Stimulated activated CD4-positive, alpha-beta T cell treated with anti-CD3 and anti-CD28 coated beads, Interleukin-12 subunit alpha, Interleukin-12 subunit beta, amount 100 ng/mL, for 24 hours (primary cell): ENCODE data around the gene RRP1B.

ENCODE experiments used
- DNase-seq, 2 experiments: peaks; one replicate each; pipeline ENCODE4 v3.0.0-alpha.2; 2020; ENCODE audit warnings: low read depth in 2 of 2

Gene RRP1B

DNA sequence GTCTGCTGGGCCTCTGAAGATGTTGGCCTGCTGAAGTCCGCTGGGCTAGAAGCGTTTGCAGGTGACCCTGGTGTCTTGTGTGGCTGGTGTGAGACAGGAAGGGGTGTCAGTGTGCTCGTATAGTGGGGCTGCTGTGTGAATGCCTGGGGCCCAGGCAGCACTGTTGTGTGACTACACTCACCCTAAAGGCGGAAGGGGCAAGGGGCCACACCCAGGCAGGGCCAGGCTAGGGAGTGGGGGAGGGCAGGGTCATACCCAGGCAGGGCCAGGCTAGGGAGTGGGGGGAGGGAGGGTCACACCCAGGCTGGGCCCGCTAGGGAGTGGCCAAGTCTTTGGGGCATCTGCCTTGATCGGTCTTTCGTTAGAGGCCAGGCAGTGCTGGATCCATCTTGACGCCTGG lies 84.6 kb downstream of the RRP1B start:
- no peak for DNase-seq

DNA sequence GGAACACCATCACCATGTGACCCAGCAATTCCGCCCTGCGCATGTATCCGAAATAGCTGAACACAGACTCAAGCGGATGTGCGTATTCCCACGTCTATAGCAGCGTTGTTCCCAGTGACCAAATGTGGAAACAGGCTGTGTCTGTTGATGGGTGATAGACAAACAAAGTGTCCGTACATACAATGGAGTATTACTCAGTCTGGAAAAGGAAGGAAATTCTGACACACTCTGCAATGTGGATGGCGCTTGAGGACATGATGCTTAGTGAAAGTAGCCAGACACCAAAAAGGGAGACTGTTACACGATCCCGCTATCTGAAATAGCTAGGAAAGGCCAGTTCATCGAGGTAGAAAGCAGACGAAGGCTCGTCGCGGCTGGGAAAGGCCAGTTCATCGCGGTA lies 85.4 kb downstream of the RRP1B start:
- no peak for DNase-seq
